Stimulated activated effector memory CD8-positive, alpha-beta T cell treated with anti-CD3 and anti-CD28 coated beads, Interleukin-12 subunit alpha, Interleukin-12 subunit beta, amount 100 ng/mL, for 72 hours (primary cell): ENCODE results near the gene TOPAZ1.

Experiments
- ATAC-seq: fragments of 150-1000 bp; cut with Tn5 transposase; 2 replicates; pipeline ENCODE4 v1.10.0; 2021
- DNase-seq, 2 donors: peaks; one replicate each; pipeline ENCODE4 v3.0.0; 2021 to 2022; ENCODE audit warnings: low spot score in 2 of 2
- H3K27ac Mint-ChIP-seq: one replicate; pipeline ENCODE4 v1.8.0; 2022; ENCODE audit warnings: mild to moderate bottlenecking, mixed read lengths
- H3K36me3 Mint-ChIP-seq: one replicate; pipeline ENCODE4 v1.8.0; 2022; ENCODE audit warnings: mild to moderate bottlenecking, mixed read lengths
- H3K4me1 Mint-ChIP-seq: one replicate; pipeline ENCODE4 v1.8.0; 2022; ENCODE audit warnings: mixed read lengths
- H3K4me3 Mint-ChIP-seq: one replicate; pipeline ENCODE4 v1.8.0; 2022; ENCODE audit warnings: mild to moderate bottlenecking, mixed read lengths
- H3K9me3 Mint-ChIP-seq: one replicate; pipeline ENCODE4 v1.8.0; 2022; ENCODE audit warnings: mixed read lengths

TOPAZ1 gene

GRCh38 chr3:44375450-44375849, 133.8 kb downstream of the TOPAZ1 start:
- no peak for DNase-seq
- ATAC-seq, result no peak
- no peak overlapping the region for H3K27ac Mint-ChIP-seq
- H3K4me1 Mint-ChIP-seq, result no peaks in the 10 kb centered on the region
- H3K4me3 Mint-ChIP-seq, result no peak overlapping the region
- H3K9me3 Mint-ChIP-seq, result peaks cover 5% of the 10 kb centered on the region
- peaks cover 6% of the 10 kb centered on the region for H3K36me3 Mint-ChIP-seq
